NB4 (cell line): ENCODE data around the gene DDI1.

Source experiments
- POLR2A ChIP-seq: IDR thresholded peaks from 2 replicates; pipeline ENCODE4 v1.6.1; 2011; ENCODE audit warnings: mild to moderate bottlenecking; ENCODE audit not compliant: insufficient read length; ENCODE audit errors: extremely low read depth
- TF ChIP-seq, protein P1 (sequence below): IDR thresholded peaks from one replicate; pipeline ENCODE4 v1.5.1; 2012; ENCODE audit warnings: low read depth, low read length

- no peak for TF ChIP-seq POLR2A
- TF ChIP-seq, protein P1, sequence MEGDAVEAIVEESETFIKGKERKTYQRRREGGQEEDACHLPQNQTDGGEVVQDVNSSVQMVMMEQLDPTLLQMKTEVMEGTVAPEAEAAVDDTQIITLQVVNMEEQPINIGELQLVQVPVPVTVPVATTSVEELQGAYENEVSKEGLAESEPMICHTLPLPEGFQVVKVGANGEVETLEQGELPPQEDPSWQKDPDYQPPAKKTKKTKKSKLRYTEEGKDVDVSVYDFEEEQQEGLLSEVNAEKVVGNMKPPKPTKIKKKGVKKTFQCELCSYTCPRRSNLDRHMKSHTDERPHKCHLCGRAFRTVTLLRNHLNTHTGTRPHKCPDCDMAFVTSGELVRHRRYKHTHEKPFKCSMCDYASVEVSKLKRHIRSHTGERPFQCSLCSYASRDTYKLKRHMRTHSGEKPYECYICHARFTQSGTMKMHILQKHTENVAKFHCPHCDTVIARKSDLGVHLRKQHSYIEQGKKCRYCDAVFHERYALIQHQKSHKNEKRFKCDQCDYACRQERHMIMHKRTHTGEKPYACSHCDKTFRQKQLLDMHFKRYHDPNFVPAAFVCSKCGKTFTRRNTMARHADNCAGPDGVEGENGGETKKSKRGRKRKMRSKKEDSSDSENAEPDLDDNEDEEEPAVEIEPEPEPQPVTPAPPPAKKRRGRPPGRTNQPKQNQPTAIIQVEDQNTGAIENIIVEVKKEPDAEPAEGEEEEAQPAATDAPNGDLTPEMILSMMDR: no peak
Observed at GRCh38 chr11:104049116-104049515, 12.7 kb downstream of the DDI1 start.
